ENCODE measurements around the gene SEC24D.

DNA sequence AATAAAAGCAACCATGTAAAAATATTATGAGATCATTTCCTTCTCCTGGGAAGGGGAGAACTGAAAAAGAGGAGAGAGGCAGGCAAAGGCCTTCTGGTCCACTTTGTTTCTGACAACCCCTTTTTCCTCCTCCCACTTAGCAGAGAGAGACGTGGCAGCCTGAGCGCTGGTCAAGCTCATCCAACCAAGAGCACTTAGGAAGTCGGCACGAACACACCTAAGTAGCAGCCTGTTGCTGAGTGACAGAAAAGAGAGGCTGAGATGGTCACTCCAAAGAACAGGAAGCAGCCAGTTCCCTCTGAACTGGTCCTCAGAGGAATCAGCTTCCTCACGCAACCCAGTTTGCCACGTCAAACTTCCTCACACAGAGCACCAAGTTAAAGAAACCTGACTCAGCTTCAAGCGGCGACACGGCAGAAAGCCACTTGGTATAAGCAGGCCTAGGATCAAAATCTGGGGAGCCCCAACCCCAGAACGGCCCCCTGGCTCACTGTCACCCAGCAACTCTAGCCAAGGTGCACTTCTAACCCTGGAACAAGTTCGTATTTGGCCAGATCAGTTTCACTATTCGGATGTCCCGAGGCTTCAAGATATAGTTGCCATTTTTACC lies 861 bp downstream of the SEC24D start:
- TF ChIP-seq ZNF384 (IDR thresholded peaks at IDR 0.05): no peak
- TF ChIP-seq LEF1 (IDR thresholded peaks at IDR 0.05; ENCODE audit: borderline replicate concordance): no peak
- TF ChIP-seq BHLHE40 (IDR thresholded peaks at IDR 0.05; ENCODE audit: borderline replicate concordance): no peak
- TF ChIP-seq, protein P1, sequence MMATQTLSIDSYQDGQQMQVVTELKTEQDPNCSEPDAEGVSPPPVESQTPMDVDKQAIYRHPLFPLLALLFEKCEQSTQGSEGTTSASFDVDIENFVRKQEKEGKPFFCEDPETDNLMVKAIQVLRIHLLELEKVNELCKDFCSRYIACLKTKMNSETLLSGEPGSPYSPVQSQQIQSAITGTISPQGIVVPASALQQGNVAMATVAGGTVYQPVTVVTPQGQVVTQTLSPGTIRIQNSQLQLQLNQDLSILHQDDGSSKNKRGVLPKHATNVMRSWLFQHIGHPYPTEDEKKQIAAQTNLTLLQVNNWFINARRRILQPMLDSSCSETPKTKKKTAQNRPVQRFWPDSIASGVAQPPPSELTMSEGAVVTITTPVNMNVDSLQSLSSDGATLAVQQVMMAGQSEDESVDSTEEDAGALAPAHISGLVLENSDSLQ (IDR thresholded peaks at IDR 0.05): no peak; the same call in 1 of the 2 replicates
- no peak for TF ChIP-seq FOXK2 (IDR thresholded peaks at IDR 0.05)
- no peak for TF ChIP-seq FOXM1 (IDR thresholded peaks at IDR 0.05; ENCODE audit: borderline replicate concordance)
- no peak for TF ChIP-seq CTBP1 (IDR thresholded peaks at IDR 0.05; ENCODE audit: borderline replicate concordance)
